ENCODE measurements around the gene DGUOK.

- TF ChIP-seq CTCF (IDR thresholded peaks at IDR 0.05 in 2 of 3, conservative IDR thresholded peaks at IDR 0.05 in 1 of 3; ENCODE audit: borderline replicate concordance in 1 of 3, insufficient read depth in 1 of 3, low read depth in 2 of 3, low read length in 2 of 3) (no peak), CEBPB (IDR thresholded peaks at IDR 0.05; ENCODE audit: low read depth) (no peak), POLR2A (IDR thresholded peaks at IDR 0.05; ENCODE audit: borderline replicate concordance, extremely low read depth, insufficient read depth, insufficient read length) (no peak), RAD21 (IDR thresholded peaks at IDR 0.05; ENCODE audit: low read depth) (no peak), EZH2 (IDR thresholded peaks at IDR 0.05) (no peak), REST (IDR thresholded peaks at IDR 0.05; ENCODE audit: low read depth) (no peak), SP1 (IDR thresholded peaks at IDR 0.05; ENCODE audit: low read depth) (no peak), EZH2phosphoT487 (IDR thresholded peaks at IDR 0.05; ENCODE audit: borderline replicate concordance) (no peak), SIN3A (IDR thresholded peaks at IDR 0.05; ENCODE audit: low read depth) (no peak), ZNF274 (IDR thresholded peaks at IDR 0.05; ENCODE audit: low read depth, low read length) (no peak), ATF3 (IDR thresholded peaks at IDR 0.05) (no peak)
These were observed 49.4 kb upstream of the DGUOK start for GRCh38 chr2:73877071-73877802.

All from HCT116 (cell line).